Neuronal stem cell (in vitro differentiated cells): Measurements from ENCODE around the gene ABI3BP.
A peak's percentile ranks its signal among the peaks of the same experiment; 100 is the strongest.

Experiments used
- DNase-seq: peaks from one replicate; pipeline ENCODE4 v3.0.0-alpha.2; 2013; ENCODE audit warnings: low spot score
- H2AFZ ChIP-seq: one replicate; pipeline ENCODE4 v1.6.1; 2013; ENCODE audit warnings: mild to moderate bottlenecking, low read length, inconsistent platforms
- H2AK5ac ChIP-seq: 2 replicates; pipeline ENCODE4 v1.6.1; 2013; ENCODE audit warnings: low read depth, mild to moderate bottlenecking, inconsistent platforms, low read length, moderate library complexity, mixed read lengths
- H2BK120ac ChIP-seq: 2 replicates; pipeline ENCODE4 v1.6.1; 2013; ENCODE audit warnings: low read depth, mild to moderate bottlenecking, inconsistent platforms, low read length, moderate library complexity, mixed read lengths
- H2BK12ac ChIP-seq: one replicate; pipeline ENCODE4 v1.6.1; 2013; ENCODE audit warnings: low read length, inconsistent platforms
- H2BK15ac ChIP-seq: 2 replicates; pipeline ENCODE4 v1.6.1; 2013; ENCODE audit warnings: mild to moderate bottlenecking, low read length, inconsistent platforms, mixed read lengths
- H2BK5ac ChIP-seq: one replicate; pipeline ENCODE4 v1.6.1; 2013; ENCODE audit warnings: inconsistent platforms, mild to moderate bottlenecking, low read length, moderate library complexity
- H3K14ac ChIP-seq: one replicate; pipeline ENCODE4 v1.6.1; 2013; ENCODE audit warnings: low read length, inconsistent platforms
- H3K18ac ChIP-seq: 2 replicates; pipeline ENCODE4 v1.6.1; 2013; ENCODE audit warnings: low read length, inconsistent platforms
- H3K23ac ChIP-seq: 2 replicates; pipeline ENCODE4 v1.6.1; 2013; ENCODE audit warnings: low read depth, mild to moderate bottlenecking, mixed read lengths, low read length, inconsistent platforms; ENCODE audit not compliant: poor library complexity
- H3K27ac ChIP-seq: replicated peaks from 3 replicates; pipeline ENCODE4 v1.5.1; 2013; ENCODE audit warnings: low read length, inconsistent platforms
- H3K27me3 ChIP-seq, 3 experiments: 2 replicates each; pipeline ENCODE4 v1.6.1; 2013; ENCODE audit warnings: low read length in 3 of 3, mild to moderate bottlenecking in 2 of 3, inconsistent platforms in 1 of 3, low read depth in 1 of 3, mixed read lengths in 1 of 3, moderate library complexity in 1 of 3; ENCODE audit not compliant: control insufficient read depth in 3 of 3, insufficient read depth in 3 of 3
- H3K36me3 ChIP-seq, 2 donors: replicated peaks in 1 of 2; 2 replicates each; pipeline ENCODE4 v1.6.1; 2013; ENCODE audit warnings: low read length in 2 of 2; ENCODE audit not compliant: control insufficient read depth in 2 of 2, insufficient read depth in 2 of 2
- H3K4ac ChIP-seq: 2 replicates; pipeline ENCODE4 v1.6.1; 2013; ENCODE audit warnings: inconsistent platforms, mild to moderate bottlenecking, low read length, moderate library complexity
- H3K4me1 ChIP-seq, 2 donors: 1 replicate in 1 of 2; 2 replicates in 1 of 2; pipeline ENCODE4 v1.6.1; 2013; ENCODE audit warnings: low read length in 2 of 2, low read depth in 1 of 2; ENCODE audit not compliant: control insufficient read depth in 2 of 2, insufficient read depth in 1 of 2
- H3K4me2 ChIP-seq: one replicate; pipeline ENCODE4 v1.6.1; 2013; ENCODE audit warnings: mild to moderate bottlenecking, low read length, inconsistent platforms; ENCODE audit not compliant: insufficient read depth, poor library complexity, severe bottlenecking
- H3K4me3 ChIP-seq, 2 donors: 2 replicates each; pipeline ENCODE4 v1.5.1; 2013; ENCODE audit warnings: low read length in 2 of 2, mild to moderate bottlenecking in 2 of 2, inconsistent platforms in 1 of 2, moderate library complexity in 1 of 2
- H3K79me1 ChIP-seq: one replicate; pipeline ENCODE4 v1.6.1; 2013; ENCODE audit warnings: low read depth, mild to moderate bottlenecking, inconsistent platforms, low read length, moderate library complexity
- H3K9ac ChIP-seq: one replicate; pipeline ENCODE4 v1.6.1; 2013; ENCODE audit warnings: mild to moderate bottlenecking, low read depth, low read length, inconsistent platforms; ENCODE audit not compliant: poor library complexity
- H3K9me3 ChIP-seq, 2 donors: replicated peaks in 1 of 2; 2 replicates each; pipeline versions ENCODE3 to v1.6.1; 2013; ENCODE audit warnings: low read length in 2 of 2, mild to moderate bottlenecking in 2 of 2, inconsistent platforms in 1 of 2, low read depth in 1 of 2, mixed read lengths in 1 of 2, moderate library complexity in 1 of 2; ENCODE audit not compliant: control insufficient read depth in 2 of 2, insufficient read depth in 1 of 2
- H4K8ac ChIP-seq: one replicate; pipeline ENCODE4 v1.6.1; 2013; ENCODE audit warnings: low read depth, mild to moderate bottlenecking, inconsistent platforms, low read length, moderate library complexity
- H4K91ac ChIP-seq: one replicate; pipeline ENCODE4 v1.6.1; 2013; ENCODE audit warnings: low read length, low read depth, mild to moderate bottlenecking, inconsistent platforms; ENCODE audit not compliant: poor library complexity
- WGBS, 2 donors: extraction: QIAGEN DNeasy Blood & Tissue Kit; methylation state at CpG; one replicate each; pipeline ENCODE4 v1.1.7; 2013; ENCODE audit warnings: missing lambda C conversion rate in 2 of 2, mixed read lengths in 1 of 2; ENCODE audit not compliant: insufficient read length in 2 of 2, insufficient replicate concordance in 1 of 2; ENCODE audit errors: extremely low coverage in 2 of 2; 5-methylcytosine and 5-hydroxymethylcytosine counted together

The ABI3BP gene

GRCh38 chr3:101038393-101038792 lies 45.2 kb upstream of the ABI3BP start:
- H3K79me1 ChIP-seq: no peaks in the 10 kb centered on the region
- no peak overlapping the region for H3K4me3 ChIP-seq
- no peak overlapping the region for H3K9ac ChIP-seq
- no peak overlapping the region for H3K4ac ChIP-seq
- no peak overlapping the region for H2AK5ac ChIP-seq
- H4K8ac ChIP-seq: no peak overlapping the region
- WGBS, 2 donors: no CpG with 5 or more reads among the region's 1 CpG
- no peak overlapping the region for H3K4me2 ChIP-seq
- H3K27me3 ChIP-seq: no peaks in the 10 kb centered on the region
- no peak overlapping the region for H3K14ac ChIP-seq
- no peak overlapping the region for H3K18ac ChIP-seq
- no peak overlapping the region for H2BK5ac ChIP-seq
- no peak overlapping the region for H3K27ac ChIP-seq
- no peak overlapping the region for H2BK12ac ChIP-seq
- H3K36me3 ChIP-seq: no peaks in the 10 kb centered on the region
- no peaks in the 10 kb centered on the region for H3K9me3 ChIP-seq
- H2AFZ ChIP-seq: no peak overlapping the region
- no peak for DNase-seq
- H3K23ac ChIP-seq: no peak overlapping the region
- peaks cover 4 to 6% of the 10 kb centered on the region in 2 donors for H3K4me1 ChIP-seq
- H2BK15ac ChIP-seq: no peak overlapping the region
- H2BK120ac ChIP-seq: no peak overlapping the region
- H4K91ac ChIP-seq: no peak overlapping the region

GRCh38 chr3:101037613-101038012 lies 44.4 kb upstream of the ABI3BP start:
- H2BK120ac ChIP-seq: no peak overlapping the region
- no peak overlapping the region for H3K4me2 ChIP-seq
- no peaks in the 10 kb centered on the region for H3K36me3 ChIP-seq
- WGBS, 2 donors: no CpG with 5 or more reads among the region's 5 CpGs
- H3K9me3 ChIP-seq: no peaks in the 10 kb centered on the region
- H2AK5ac ChIP-seq: no peak overlapping the region
- no peak for DNase-seq
- H3K79me1 ChIP-seq: no peaks in the 10 kb centered on the region
- H3K9ac ChIP-seq: no peak overlapping the region
- no peak overlapping the region for H2BK15ac ChIP-seq
- H3K27ac ChIP-seq: no peak overlapping the region
- H2AFZ ChIP-seq: no peak overlapping the region
- no peak overlapping the region for H4K8ac ChIP-seq
- no peak overlapping the region for H3K23ac ChIP-seq
- H2BK5ac ChIP-seq: no peak overlapping the region
- H3K14ac ChIP-seq: no peak overlapping the region
- H3K27me3 ChIP-seq: no peaks in the 10 kb centered on the region
- H3K4me1 ChIP-seq: peaks cover 4 to 6% of the 10 kb centered on the region in 2 donors
- H3K4ac ChIP-seq: no peak overlapping the region
- no peak overlapping the region for H2BK12ac ChIP-seq
- H3K18ac ChIP-seq: no peak overlapping the region
- no peak overlapping the region for H3K4me3 ChIP-seq
- no peak overlapping the region for H4K91ac ChIP-seq

GRCh38 chr3:101036676-101037075 lies 43.5 kb upstream of the ABI3BP start:
- Histone ChIP-seq H4K91ac (no peak overlapping the region), H3K36me3 (no peaks in the 10 kb centered on the region), H3K4me3 (no peak overlapping the region), H3K4ac (no peak overlapping the region), H3K27me3 (no peaks in the 10 kb centered on the region), H2AK5ac (no peak overlapping the region), H3K23ac (no peak overlapping the region), H3K4me1 (peaks cover 4 to 6% of the 10 kb centered on the region in 2 donors), H3K18ac (no peak overlapping the region), H3K9ac (no peak overlapping the region), H2AFZ (no peak overlapping the region), H2BK12ac (no peak overlapping the region), H3K14ac (no peak overlapping the region), H3K27ac (no peak overlapping the region), H3K9me3 (no peaks in the 10 kb centered on the region), H4K8ac (no peak overlapping the region), H2BK120ac (no peak overlapping the region), H3K79me1 (no peaks in the 10 kb centered on the region), H3K4me2 (no peak overlapping the region), H2BK15ac (no peak overlapping the region), H2BK5ac (no peak overlapping the region)
- no CpG with 5 or more reads among the region's 3 CpGs for WGBS, 2 donors
- DNase-seq: no peak

GRCh38 chr3:101036213-101036618 lies 43.0 kb upstream of the ABI3BP start:
- Histone ChIP-seq H4K8ac (no peak overlapping the region), H3K14ac (no peak overlapping the region), H4K91ac (no peak overlapping the region), H2BK12ac (no peak overlapping the region), H3K36me3 (no peaks in the 10 kb centered on the region), H3K23ac (no peak overlapping the region), H3K27ac (no peak overlapping the region), H3K18ac (no peak overlapping the region), H2BK15ac (no peak overlapping the region), H2AFZ (no peak overlapping the region), H3K4ac (no peak overlapping the region), H3K9me3 (no peaks in the 10 kb centered on the region), H3K27me3 (no peaks in the 10 kb centered on the region), H3K4me3 (no peak overlapping the region), H3K4me2 (no peak overlapping the region), H3K4me1 (peaks cover 4 to 6% of the 10 kb centered on the region in 2 donors), H2AK5ac (no peak overlapping the region), H3K79me1 (no peaks in the 10 kb centered on the region), H2BK5ac (no peak overlapping the region), H3K9ac (no peak overlapping the region), H2BK120ac (no peak overlapping the region)
- WGBS, 2 donors: no CpG with 5 or more reads among the region's 1 CpG
- peak; percentile 4 for DNase-seq
